Kidney capillary endothelial cell (primary cell): ENCODE results near the gene LRP6.
"Not testable (repeated sequence)": the region's sequence is repeated elsewhere in the genome, so short reads cannot be mapped to it uniquely, and the experiment has no call there.

Source experiments
- DNase-seq: peaks from one replicate; pipeline ENCODE4 v3.0.0-alpha.2; 2018; ENCODE audit warnings: low spot score

LRP6 gene

DNA sequence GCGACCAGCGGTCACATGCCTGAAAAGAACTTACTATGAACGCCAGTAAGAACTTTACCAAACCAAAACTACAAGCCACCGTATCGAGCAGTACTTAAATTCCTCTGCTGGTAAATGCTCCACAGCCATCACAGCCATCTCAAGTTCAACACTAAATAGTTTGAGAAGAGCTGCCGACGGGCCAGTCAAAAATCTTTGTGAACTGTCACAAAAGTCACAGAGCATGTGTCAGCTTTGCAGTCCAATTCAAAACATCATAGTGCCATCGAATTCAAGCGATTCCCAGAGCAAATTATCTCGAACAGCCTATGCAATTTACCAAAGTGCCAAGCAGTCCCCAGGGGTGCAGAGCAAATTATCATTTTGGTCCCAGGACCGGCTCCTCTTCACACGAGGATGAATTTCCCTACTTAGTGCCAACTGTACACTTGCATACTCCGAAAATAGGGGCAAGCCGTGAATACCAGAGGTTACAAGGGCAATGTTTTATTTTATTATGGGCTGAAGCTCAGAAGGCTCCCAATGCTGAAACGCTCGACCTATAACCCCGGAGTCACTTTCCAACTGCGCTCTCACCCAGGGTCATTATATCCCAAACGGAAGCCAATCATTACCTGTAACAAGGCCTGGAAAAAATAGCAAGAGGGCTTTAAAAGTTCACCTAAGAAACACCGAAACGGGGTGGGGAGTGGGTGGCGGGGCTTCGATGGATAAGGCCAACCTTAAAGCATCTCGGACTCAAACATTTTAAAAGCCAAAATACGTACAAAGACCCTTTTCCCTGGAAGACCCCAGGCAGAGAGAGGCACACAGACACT, 1.1 kb downstream of the LRP6 start:
- DNase-seq: peak; percentile 24

DNA sequence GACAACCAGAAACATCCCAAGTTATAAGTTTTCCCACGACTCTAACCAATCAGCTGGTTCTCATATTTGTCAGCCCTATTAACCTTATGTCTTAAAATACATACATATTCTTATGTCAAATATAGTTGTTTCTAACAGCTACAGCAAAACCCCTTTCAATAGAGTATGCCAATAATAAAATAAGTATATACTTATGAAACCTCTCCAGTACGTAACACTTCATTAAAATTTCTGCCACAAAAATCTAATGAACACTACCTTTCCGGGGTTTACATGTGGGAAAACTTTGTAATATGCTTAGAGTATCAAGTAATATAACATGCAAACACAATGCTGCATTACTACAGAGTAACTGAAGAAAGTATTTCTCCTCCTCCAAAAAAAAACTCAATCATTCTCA, 1.8 kb downstream of the LRP6 start:
- no peak for DNase-seq

DNA sequence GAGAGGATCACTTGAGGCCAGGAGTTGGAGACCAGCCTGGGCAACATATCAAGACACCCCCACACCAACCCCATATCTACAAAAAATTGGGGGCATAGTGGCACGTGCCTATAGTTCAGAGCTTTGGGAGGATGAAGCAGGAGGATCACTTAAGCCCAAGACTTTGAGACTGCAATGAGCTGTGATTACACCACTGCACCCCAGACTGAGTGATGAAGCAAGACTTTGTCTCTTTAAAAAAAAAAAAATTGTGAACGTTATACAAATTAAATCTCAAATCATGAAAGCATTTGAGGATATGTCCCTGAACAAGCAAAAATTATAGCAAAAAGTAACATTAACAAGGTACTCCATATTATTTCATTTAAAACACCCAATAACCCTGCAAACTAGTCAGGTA, 2.9 kb downstream of the LRP6 start:
- DNase-seq: no peak

DNA sequence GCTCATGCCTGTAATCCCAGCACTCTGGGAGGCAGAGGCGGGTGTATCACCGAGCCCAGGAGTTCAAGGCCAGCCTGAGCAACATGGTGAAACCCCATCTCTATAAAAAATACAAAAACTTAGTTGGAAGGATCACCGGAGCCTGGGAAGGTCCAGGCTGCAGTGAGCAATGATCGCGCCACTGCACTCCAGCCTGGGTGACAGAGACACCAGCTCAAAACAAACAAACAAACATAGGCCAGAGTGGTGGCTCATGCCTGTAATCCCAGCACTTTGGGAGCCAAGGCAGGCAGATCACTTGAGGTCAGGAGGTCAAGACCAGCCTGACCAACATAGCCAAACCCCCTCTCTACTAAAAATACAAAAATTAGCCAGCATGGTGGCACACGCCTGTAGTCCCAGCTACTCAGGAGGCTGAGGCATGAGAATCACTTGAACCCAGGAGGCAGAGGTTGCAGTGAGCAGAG, 10.5 kb downstream of the LRP6 start:
- not testable (repeated sequence) for DNase-seq

DNA sequence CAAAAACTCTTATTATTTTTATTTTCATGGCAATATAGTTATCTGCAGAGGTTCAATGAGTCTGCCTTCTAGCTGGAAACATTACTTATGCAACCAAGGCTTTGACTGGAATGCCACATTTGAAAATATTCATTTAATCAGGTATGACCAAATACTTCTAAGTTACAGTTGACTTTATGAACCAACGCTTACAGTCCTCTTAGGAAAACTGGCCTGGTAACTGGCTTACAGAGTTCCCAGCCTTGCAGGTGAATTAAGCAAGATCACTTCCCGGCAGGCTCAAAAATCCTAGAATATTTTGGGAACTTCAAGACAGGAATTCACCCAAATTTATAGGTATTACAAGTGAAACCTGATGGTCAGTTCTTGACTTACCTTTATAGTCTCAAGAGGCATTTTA, 12.3 kb downstream of the LRP6 start:
- DNase-seq: no peak

DNA sequence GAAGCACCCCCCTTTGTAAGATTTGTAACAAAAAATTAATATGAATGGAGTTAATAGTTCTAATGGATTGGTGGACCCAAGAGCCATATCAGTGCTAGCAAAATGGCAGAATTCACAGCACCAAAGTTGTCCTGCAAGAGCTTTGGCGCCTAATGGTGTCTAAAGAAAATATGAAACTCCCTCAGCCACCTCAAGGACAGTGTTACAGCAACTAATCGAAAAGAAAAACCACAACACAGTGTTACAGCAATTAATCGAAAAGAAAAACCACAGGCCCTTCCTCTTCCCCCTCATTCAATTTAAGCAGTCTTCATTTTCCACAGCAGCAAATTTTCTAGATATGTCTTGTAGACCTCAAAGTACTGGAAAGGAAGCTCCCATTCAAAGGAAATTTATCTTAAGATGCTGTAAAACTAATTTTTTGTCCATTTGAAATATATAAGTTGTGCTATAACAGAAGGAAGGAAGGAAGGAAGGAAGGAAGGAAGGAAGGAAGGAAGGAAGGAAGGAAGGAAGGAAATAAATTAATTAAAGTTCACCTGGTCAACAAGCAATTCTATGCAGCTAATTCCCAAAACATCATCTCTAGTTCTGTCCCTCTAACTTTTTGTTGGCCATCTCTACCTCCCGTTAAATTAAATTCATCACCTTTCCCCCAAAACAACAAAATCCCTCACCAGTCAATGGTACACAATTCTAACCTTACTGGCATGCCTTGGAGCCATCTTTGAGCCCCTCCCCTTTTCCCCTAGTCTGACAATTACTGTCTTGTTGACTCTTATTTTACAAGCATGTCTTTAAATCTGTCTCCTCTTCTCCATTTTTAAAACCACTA, 17.4 kb downstream of the LRP6 start:
- DNase-seq: no peak

DNA sequence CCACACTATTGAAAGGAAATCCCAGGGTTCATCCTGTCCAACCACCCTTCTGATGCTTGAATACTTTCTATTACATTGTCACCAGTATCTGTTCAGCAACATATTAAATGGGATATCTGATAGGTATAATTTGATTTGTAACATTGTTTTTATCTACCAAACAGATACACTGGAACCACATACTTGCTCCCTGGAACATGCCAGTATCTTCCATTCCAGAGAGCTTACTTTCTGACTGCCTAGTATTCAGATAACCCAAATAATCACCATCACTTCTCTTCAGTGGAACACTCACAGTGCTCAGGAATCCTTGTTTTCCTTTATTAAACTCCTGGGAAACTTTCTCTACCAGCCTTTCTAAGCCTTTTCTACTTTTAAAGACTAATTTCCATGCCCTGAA, 19.3 kb downstream of the LRP6 start:
- no peak for DNase-seq

DNA sequence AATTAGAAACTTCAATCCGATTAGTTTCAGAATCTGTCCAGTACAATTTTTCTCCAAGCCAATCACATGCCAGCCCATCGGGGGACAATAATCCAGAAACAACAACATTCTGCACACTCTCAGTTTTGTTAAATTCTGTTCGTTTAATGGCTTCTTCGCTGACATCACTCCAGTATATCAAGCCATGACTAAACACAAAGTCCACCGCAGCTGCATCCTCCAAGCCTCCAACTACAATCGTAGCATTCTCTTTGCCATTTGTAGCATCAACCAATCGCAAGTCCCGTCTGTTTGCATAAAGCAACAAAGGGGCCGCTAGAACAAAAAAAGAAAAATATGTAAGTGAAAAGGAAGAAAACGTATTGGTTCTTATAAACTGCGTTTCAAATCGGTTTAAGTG, 22.5 kb downstream of the LRP6 start:
- no peak for DNase-seq

DNA sequence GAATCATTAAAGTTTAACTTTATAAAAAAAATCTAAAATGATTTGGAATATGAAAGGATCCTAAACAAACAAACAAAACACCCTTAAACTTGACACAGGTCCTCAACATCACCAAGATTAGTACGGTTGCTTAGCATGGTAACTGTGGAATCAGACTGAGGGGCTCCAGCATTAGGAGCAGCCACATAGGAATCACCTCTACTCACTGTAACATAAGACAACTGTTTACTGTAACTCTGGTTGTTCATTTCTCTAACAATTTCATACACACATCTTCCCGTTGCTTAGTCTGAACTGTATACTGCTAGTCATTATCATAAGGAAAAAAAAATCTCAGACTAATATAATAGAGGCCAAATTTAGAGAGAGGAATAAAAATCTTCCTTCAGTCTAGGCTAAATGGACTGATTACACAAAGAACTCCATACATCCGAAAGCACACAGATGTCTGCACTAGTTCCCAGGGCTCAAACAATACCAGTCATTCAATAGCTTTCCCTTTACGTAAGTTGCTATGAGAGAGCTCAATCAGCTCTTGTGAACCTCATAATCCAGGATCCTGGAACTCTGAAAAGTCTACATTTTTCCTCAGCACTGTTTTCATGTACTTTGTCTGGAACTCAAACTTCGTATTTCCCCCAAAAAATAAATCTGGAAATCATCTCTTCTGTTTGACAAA, 26.0 kb downstream of the LRP6 start:
- no peak for DNase-seq

DNA sequence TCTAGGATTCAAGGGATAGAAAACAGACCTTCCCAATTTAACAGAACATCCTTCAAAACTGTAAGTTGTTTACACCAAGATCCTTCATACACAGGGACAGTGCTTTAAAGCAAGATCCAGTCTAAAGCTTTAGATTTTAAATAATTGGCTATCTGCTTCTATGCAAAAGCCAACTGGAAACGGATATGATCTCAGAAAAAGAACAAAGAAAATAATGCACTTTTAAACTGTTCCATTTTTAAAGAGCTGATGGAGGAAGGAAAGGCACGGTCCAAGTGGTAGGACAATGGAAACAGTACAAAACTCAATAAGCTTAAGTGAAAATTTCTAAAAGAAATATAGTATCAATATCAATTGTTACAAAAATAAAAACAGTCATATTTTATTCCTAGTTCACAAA, 27.7 kb downstream of the LRP6 start:
- DNase-seq: peak; percentile 20

DNA sequence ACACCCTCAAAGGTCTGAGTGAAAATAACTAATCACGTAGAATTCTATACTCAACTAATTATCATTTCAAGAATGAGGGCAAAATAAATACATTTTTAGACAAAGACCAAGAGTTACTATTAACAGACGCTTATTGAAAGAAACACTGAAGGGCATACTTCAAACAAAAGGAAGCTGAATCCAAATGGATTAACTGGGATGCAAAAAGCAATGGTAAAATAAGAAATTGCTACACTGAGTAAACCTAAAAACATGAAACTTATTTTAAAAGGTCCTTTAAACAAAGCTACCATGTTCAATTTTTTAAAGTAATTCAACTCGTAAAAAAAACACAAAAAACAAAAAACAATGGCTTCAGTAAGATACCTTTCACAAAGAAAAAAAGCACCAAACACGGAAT, 28.2 kb downstream of the LRP6 start:
- DNase-seq: no peak

DNA sequence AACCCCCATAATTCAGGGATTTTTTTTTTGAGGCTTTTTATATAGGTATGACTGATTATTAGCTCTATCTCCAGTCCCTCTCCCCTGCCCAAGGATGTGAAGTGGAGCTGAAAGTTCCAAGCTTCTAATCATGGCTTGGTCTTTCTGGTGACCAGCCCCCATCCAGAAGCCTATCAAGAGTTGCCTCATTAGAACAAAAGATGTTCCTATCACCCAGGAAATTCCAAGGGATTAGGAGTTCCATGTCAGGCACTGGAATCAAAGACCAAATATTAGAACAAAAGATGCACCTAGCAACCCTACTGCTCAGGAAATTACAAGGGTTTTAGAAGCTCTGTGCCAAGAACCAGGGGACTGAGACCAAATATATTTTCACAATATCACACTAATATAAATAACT, 29.9 kb downstream of the LRP6 start:
- no peak for DNase-seq

DNA sequence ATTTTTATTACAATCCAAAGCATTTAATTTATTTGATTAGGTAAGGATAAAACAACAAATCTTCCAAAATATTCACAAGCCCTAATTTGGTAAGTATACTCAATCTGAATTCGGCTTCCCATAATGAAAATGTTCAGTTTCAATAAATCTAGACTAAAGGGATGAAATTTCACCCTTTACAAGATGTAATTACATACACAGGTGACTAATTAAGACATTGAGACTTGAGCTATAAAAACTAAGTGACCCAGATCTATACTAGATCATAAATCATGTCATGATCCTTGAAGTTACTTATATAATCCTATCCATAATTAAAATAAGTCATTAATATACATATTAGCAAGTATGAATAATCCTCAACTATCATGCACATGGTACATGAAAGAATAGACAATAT, 36.6 kb downstream of the LRP6 start:
- DNase-seq: no peak

DNA sequence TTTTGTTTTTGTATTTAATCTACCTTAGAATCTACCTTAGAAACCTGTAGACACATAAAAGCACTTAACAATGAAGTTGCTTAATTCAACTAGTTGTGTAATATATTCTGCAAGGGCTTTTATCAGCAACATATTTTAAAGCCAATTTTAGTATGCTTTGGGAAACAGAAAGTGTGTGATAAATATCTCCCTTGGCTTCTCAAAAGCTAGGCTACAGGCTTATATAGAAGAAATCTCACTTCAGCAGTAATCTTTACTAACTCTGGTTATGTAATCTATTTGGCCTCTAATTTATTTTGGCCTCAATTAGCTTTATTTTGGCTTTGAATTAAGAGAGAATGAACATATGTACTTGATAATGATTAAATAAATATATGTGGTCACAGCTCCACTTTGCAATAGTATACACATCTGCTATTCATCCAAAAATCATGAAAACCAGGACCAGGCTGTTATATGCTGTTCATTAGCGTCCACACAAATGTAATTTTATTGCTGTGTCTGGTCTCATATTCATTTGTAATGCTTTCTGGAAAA, 37.2 kb downstream of the LRP6 start:
- no peak for DNase-seq

DNA sequence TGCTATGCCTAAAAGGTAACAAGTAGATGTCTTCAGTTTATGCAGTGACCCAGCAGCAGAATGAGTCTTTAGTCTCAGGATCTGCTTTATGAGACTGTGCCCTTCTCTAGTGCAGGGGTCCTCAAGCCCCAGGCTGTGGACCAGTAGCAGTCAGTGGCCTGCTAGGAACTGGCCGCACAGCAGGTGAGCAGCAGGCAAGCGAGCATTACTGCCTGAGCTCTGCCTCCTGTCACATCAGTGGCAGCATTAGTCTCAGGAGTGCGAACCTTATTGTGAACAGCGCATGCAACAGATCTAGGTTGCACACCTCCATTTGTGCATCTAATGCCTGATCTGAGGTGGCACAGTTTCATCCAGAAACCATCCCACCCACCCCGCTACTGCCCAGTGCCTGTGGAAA, 38.4 kb downstream of the LRP6 start:
- no peak for DNase-seq

DNA sequence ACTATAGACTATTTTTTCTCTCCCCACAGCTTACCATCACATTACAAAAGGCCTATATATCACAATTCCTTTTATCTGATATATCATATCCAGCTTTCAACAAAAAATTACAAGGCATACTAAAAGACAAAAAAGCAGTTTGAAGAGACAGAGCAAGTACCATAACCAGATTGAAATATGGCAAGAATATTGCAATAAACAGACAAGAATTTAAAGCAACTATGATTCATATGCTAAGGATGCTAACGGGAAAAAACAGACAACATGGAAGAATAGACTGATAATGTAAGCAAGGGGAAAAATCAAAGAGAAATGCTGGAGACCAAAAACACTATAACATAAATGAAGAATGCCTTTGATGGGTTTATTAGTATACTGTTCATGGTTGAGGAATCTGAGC, 40.7 kb downstream of the LRP6 start:
- DNase-seq: no peak

DNA sequence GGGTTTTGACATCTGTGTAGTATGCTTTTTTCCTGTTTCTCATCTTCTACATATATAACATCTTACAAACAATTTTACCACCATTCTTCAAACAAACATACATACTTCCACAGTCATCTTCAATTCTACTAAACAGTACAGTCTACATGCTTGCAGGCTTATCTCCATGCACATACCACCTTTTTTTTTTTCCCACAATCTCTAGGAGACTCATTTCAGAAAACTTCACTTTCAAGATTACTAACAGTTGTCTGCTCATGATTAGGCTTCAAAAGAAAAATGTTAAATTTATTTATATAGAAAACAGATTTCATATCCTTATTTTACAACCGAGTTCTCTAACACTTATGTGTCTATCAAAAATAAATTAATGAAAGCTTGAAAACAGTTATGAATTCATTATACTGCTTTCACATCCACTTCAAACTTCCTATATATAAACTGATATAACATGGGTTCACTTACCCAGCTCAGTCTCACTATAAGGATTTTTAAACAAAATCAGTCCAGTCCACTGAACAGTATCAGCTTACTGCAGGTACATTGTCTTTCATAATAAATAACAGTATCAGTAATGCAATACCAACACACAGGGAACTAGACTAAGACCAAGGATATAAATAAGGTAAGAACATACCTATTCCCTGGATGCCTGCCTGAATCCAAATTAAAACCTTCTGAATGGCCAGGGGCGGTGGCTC, 42.5 kb downstream of the LRP6 start:
- no peak for DNase-seq

DNA sequence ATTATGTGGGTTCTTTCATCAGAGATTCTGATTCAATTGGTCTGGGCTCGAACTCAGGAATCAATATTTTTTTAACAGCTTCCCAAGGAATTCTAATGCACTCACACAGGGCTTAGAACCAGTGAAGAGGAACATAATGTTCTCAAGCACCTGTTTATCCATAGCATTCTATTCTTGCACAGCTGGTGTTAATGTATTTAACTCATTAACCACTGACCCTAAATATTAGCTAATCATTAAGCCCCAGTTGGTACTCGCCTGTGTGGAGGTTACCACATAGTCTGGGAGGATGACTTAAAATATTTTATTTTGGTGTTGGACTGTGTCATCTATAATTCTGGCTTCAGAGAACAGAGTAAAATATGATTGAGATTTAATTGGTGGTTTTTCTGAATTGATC, 45.3 kb downstream of the LRP6 start:
- DNase-seq: no peak

DNA sequence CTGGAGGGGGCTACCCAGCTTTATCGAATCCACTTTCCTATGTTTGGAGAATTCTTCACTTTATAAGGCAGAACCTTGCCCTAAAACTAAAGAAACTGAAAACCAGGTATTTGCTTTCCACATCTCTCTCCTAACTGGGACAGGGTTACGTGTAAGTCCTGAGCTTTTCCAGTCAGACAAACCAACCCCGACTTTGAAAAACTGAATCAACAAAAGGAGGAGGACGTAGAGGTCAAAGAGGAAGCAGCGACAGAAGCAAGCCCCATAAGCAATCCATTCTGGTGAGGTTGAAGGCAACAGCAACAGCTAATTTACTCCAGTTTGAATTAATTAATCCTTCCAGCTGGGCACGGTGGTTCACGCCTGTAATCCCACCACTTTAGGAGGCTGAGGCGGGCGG, 47.2 kb downstream of the LRP6 start:
- DNase-seq: no peak

DNA sequence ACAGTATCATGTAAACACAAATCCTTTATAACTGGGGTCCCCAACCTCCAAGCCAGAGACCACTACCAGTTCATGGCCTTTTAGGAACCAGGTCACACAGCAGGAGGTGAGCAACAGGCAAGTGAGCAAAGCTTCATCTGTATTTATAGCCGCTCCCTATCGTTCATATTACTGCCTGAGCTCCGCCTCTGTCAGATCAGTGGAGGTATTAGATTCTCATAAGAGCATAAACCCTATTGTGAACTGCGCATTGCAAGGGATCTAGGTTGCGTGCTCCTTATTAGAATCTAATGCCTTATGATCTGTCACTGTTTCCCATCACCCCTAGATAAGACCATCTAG, 49.9 kb downstream of the LRP6 start:
- DNase-seq: no peak

DNA sequence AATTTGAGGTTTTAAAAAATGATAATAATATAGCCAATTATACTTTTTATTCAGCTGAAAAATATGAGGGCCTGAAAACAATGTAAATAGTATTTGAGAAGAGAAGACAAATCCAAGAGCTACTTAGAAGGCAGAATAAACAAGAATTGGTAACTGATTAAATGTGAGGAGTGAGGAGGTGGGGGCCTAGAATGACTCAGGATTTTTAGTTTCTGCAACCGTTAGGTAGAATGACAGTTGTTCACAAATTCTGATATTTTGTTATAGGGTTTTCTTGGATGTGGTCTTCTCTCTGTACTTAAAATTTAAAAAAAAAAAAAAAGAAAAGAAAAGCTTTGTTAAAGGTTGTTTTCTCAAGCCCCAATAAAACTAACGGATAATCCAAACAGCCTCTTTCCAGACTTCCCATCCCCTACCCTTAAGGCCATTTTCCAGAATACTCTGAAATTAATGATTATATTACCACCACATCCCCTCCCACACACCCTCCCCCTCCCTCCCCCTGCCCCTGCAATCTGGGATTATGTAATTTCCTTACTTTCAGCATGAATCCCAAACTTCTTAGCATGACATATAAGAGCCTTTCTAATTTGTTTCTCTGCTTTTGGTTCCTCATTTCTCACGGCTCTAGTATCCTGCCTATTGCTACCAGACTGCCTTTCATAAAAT, 50.4 kb downstream of the LRP6 start:
- no peak for DNase-seq
